Stomach (tissue), 9 donors: ENCODE data around the gene SLC13A2. TPM values are rescaled to one million over a fixed set of nuclear protein-coding genes. Genes with fewer than 3 reads are reported as not detected.

Experiments
- DNase-seq, 2 donors: peaks; one replicate each; pipeline versions ENCODE4 v3.0.0 to v3.0.0-alpha.2; 2013 to 2019
- H3K27ac ChIP-seq, 5 donors: fragments of 200-600 bp in 4 of 5; sonication (generic) in 4 of 5; one replicate each; pipeline ENCODE4 v1.5.1; 2013 to 2019; ENCODE audit warnings: mild to moderate bottlenecking in 1 of 5, moderate library complexity in 1 of 5
- H3K27me3 ChIP-seq, 3 donors: fragments of 200-600 bp; sonication (generic); one replicate each; pipeline ENCODE4 v1.5.1; 2017 to 2019; ENCODE audit warnings: mixed run types in 1 of 3
- H3K36me3 ChIP-seq, 4 donors: fragments of 200-600 bp; sonication (generic); 1 replicate in 3 of 4; 2 replicates in 1 of 4; pipeline ENCODE4 v1.5.1; 2016 to 2019
- H3K4me1 ChIP-seq, 4 donors: fragments of 200-600 bp; sonication (generic); one replicate each; pipeline ENCODE4 v1.5.1; 2016 to 2019
- H3K4me3 ChIP-seq, 4 donors: fragments of 200-600 bp; sonication (generic) in 3 of 4; one replicate each; pipeline ENCODE4 v1.5.1; 2016 to 2019; ENCODE audit warnings: mild to moderate bottlenecking in 1 of 4
- H3K9me3 ChIP-seq, 4 donors: fragments of 200-600 bp; sonication (generic); one replicate each; pipeline ENCODE4 v1.5.1; 2016 to 2019
- EP300 ChIP-seq: sonication (generic); formaldehyde crosslinking; IDR thresholded peaks from one replicate; pipeline ENCODE4 v1.6.1; 2017; ENCODE audit warnings: antibody characterized with exemption
- POLR2A ChIP-seq, 4 donors: fragments of 450-650 bp; IDR thresholded peaks; one replicate each; pipeline ENCODE4 v1.6.1; 2016; ENCODE audit warnings: antibody characterized with exemption in 4 of 4, control low read depth in 2 of 4, mild to moderate bottlenecking in 1 of 4, moderate library complexity in 1 of 4
- POLR2AphosphoS5 ChIP-seq, 3 donors: sonication (generic); formaldehyde crosslinking; IDR thresholded peaks; one replicate each; pipeline ENCODE4 v1.6.1; 2016; ENCODE audit warnings: antibody characterized with exemption in 3 of 3
- WGBS, 5 donors: extraction: QIAGEN DNeasy Blood & Tissue Kit in 3 of 5; methylation state at CpG; one replicate each; pipeline versions ENCODE4 v1.1.5 to v1.1.7; 2013 to 2018; 5-methylcytosine and 5-hydroxymethylcytosine counted together
- intact Hi-C: fragments of 100-400 bp; cut with DNase I; formaldehyde crosslinking; loops from one replicate; pipeline ENCODE4 v1.15.1; 2023; ENCODE audit warnings: low total_unique reads
- polyA plus RNA-seq, 3 donors: library from polyadenylated mRNA; stranded (reverse); fragments of 200-250 nt; gene quantifications; one replicate each; pipeline ENCODE4 v1.2.3, GENCODE V29; 2013
- total RNA-seq, 5 donors: library from RNA; depleted of rRNA; stranded (reverse); fragments of >200 nt; gene quantifications; one replicate each; pipeline versions ENCODE4 v1.1.0 to v1.2.3, GENCODE V29; 2014 to 2016
- TF ChIP-seq, protein P1 (sequence below), 7 experiments: fragments of 450-650 bp in 4 of 7; fragments of 200-600 bp in 3 of 7; sonication (generic) in 3 of 7; IDR thresholded peaks; one replicate each; pipeline ENCODE4 v1.5.1; 2016 to 2019; ENCODE audit warnings: antibody characterized with exemption in 7 of 7, control low read depth in 2 of 7, mild to moderate bottlenecking in 1 of 7
- donor health status: healthy with polysubstance abuse.
- donor health status: Bipolar disorder and iron deficiency.
- donor health status: healthy.

Gene SLC13A2
- total and polyA plus RNA-seq, 8 donors, result 0.15 to 3.2 TPM; not detected in 6

DNA sequence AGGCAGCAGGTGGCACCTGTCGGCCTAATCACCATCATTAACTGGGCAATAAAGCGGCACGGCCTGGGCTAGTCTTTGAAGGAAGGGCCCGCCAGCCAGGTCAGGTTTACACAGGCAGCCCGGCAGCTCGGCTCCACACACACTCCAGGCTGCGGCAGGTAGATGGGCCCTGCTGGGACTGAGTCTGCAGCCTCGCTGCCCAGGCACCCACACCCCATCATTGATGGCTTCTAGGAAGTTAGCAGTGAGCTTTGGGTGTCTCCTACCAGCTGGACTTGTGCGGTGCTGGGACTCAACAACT lies 25.9 kb downstream of the SLC13A2 start:
- peak in 1 of 2 donors; percentile 69 for DNase-seq
- Histone ChIP-seq H3K4me3 (no peak overlapping the region), H3K9me3 (no peaks in the 10 kb centered on the region), H3K27ac (no peak overlapping the region), H3K36me3 (no peaks in the 10 kb centered on the region), H3K27me3 (peaks cover 0 to 21% (median 0%) of the 10 kb centered on the region in 3 donors), H3K4me1 (peaks cover 0 to 22% (median 10%) of the 10 kb centered on the region in 4 donors)
- WGBS, 5 donors, result 33 to 59% (median 50%) methylated on average over 4 to 9 of the region's 9 CpGs
- intact Hi-C loops, result loop anchor here (5.0 kb wide), 1 partner anchor 38 kb away; no protein-coding TSS in a partner anchor
- TF ChIP-seq POLR2A (IDR thresholded peaks at IDR 0.05), result no peak
- TF ChIP-seq, protein P1, sequence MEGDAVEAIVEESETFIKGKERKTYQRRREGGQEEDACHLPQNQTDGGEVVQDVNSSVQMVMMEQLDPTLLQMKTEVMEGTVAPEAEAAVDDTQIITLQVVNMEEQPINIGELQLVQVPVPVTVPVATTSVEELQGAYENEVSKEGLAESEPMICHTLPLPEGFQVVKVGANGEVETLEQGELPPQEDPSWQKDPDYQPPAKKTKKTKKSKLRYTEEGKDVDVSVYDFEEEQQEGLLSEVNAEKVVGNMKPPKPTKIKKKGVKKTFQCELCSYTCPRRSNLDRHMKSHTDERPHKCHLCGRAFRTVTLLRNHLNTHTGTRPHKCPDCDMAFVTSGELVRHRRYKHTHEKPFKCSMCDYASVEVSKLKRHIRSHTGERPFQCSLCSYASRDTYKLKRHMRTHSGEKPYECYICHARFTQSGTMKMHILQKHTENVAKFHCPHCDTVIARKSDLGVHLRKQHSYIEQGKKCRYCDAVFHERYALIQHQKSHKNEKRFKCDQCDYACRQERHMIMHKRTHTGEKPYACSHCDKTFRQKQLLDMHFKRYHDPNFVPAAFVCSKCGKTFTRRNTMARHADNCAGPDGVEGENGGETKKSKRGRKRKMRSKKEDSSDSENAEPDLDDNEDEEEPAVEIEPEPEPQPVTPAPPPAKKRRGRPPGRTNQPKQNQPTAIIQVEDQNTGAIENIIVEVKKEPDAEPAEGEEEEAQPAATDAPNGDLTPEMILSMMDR (IDR thresholded peaks at IDR 0.05), result peak in 1 of 7 experiments; percentile 13

DNA sequence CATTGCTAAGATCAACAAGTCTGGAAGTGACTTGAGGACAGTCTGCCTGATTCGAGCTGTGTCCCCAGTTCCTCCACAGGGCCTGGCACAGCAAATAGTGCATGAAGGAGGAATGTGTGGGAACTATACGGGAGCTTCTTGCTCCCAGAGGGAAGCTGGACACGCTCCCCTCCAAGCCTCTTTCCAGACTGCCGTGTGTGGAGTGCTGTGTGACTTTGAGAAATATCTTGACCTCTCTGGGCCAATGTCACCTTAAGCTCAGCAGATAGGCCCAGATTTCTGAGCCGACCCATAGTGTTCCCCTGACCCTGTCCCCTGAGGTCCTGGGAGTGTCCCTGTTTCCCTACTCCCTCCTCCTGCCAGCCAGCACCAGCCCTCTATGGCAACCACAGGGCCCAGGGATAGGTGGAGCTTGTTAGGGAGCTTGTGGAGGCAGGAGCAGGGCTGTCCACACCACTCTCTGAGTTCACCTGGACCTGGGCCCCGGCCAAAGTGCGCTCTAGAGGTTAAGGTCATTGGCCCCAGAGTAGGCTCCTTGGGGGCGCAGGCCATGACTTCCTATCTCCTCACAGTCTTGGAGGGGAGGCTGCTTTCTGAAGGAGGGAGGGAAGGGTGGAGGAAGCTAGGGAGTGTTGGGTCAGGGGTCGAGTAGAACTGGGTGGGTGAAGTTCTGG lies 26.4 kb downstream of the SLC13A2 start:
- intact Hi-C loops, result loop anchor here (5.0 kb wide), 1 partner anchor 37 kb away; no protein-coding TSS in a partner anchor
- 59 to 71% (median 68%) methylated on average over 9 of the region's 9 CpGs for WGBS, 5 donors

GRCh38 chr17:28500712-28501379 lies 27.4 kb downstream of the SLC13A2 start:
- H3K9me3 ChIP-seq, result no peaks in the 10 kb centered on the region
- no peak overlapping the region for H3K27ac ChIP-seq
- peaks cover 0 to 18% (median 6%) of the 10 kb centered on the region in 3 donors for H3K27me3 ChIP-seq
- H3K36me3 ChIP-seq, result no peaks in the 10 kb centered on the region
- TF ChIP-seq, protein P1 (IDR thresholded peaks at IDR 0.05), result no peak
- TF ChIP-seq POLR2A (IDR thresholded peaks at IDR 0.05) (no peak), POLR2AphosphoS5 (IDR thresholded peaks at IDR 0.05) (no peak), EP300 (no peak)
- WGBS, 5 donors, result 63 to 65% (median 64%) methylated on average over 12 to 13 of the region's 13 CpGs
- H3K4me1 ChIP-seq, result peaks cover 0 to 27% (median 10%) of the 10 kb centered on the region in 4 donors
- intact Hi-C loops, result no loop called here
- H3K4me3 ChIP-seq, result no peak overlapping the region
- DNase-seq, result no peak

More for the DNA sequence above, 26.4 kb downstream of the SLC13A2 start:
- Histone ChIP-seq H3K27me3 (peaks cover 0 to 18% (median 0%) of the 10 kb centered on the region in 3 donors), H3K4me3 (no peak overlapping the region), H3K27ac (no peak overlapping the region), H3K4me1 (peaks cover 0 to 27% (median 10%) of the 10 kb centered on the region in 4 donors), H3K36me3 (no peaks in the 10 kb centered on the region), H3K9me3 (no peaks in the 10 kb centered on the region)
- TF ChIP-seq, protein P1 (IDR thresholded peaks at IDR 0.05), result no peak
- TF ChIP-seq POLR2AphosphoS5 (IDR thresholded peaks at IDR 0.05), result no peak
- no peak for TF ChIP-seq EP300
- no peak for TF ChIP-seq POLR2A (IDR thresholded peaks at IDR 0.05)
- no peak for DNase-seq

GRCh38 chr17:28501421-28502284 lies 28.2 kb downstream of the SLC13A2 start:
- no peak overlapping the region for H3K27ac ChIP-seq
- intact Hi-C loops, result no loop called here
- DNase-seq, result no peak

More at GRCh38 chr17:28501421-28502284, 28.2 kb downstream of the SLC13A2 start:
- TF ChIP-seq EP300 (no peak), POLR2A (IDR thresholded peaks at IDR 0.05) (no peak), POLR2AphosphoS5 (IDR thresholded peaks at IDR 0.05) (no peak)
- TF ChIP-seq, protein P1 (IDR thresholded peaks at IDR 0.05), result no peak
- H3K4me3 ChIP-seq, result no peak overlapping the region
- H3K4me1 ChIP-seq, result peaks cover 0 to 27% (median 10%) of the 10 kb centered on the region in 4 donors
- no peaks in the 10 kb centered on the region for H3K9me3 ChIP-seq
- H3K27me3 ChIP-seq, result peaks cover 0 to 25% (median 10%) of the 10 kb centered on the region in 3 donors
- H3K36me3 ChIP-seq, result no peaks in the 10 kb centered on the region
- 74 to 85% (median 77%) methylated on average over 1 to 3 of the region's 3 CpGs for WGBS, 5 donors
